Activated naive CD4-positive, alpha-beta T cell treated with anti-CD3 and anti-CD28 coated beads, Interleukin-2, amount 50 U/mL, for 72 hours (primary cell): ENCODE measurements around the gene GPC5. TPM values are rescaled to one million over a fixed set of nuclear protein-coding genes. Genes with fewer than 3 reads are reported as not detected.
A peak's percentile ranks its signal among the peaks of the same experiment; 100 is the strongest.
"Not testable (repeated sequence)": the region's sequence is repeated elsewhere in the genome, so short reads cannot be mapped to it uniquely, and the experiment has no call there.

Experiments
- ATAC-seq, 2 donors: fragments of 150-1000 bp; cut with Tn5 transposase; 2 replicates each; pipeline ENCODE4 v1.10.0; 2021; ENCODE audit warnings: mild to moderate bottlenecking in 2 of 2, moderate library complexity in 2 of 2
- DNase-seq, 2 donors: peaks; one replicate each; pipeline ENCODE4 v3.0.0; 2021 to 2022; ENCODE audit warnings: low spot score in 2 of 2
- H3K27ac Mint-ChIP-seq, 2 donors: one replicate each; pipeline ENCODE4 v1.8.0; 2022; ENCODE audit warnings: mild to moderate bottlenecking in 2 of 2, mixed read lengths in 2 of 2
- H3K36me3 Mint-ChIP-seq, 2 donors: one replicate each; pipeline ENCODE4 v1.8.0; 2022; ENCODE audit warnings: mixed read lengths in 2 of 2
- H3K9me3 Mint-ChIP-seq, 2 donors: one replicate each; pipeline ENCODE4 v1.8.0; 2022; ENCODE audit warnings: mixed read lengths in 2 of 2
- total RNA-seq, 2 donors: library from RNA; stranded (reverse); gene quantifications; one replicate each; pipeline ENCODE4 v1.2.3, GENCODE V29; 2022

GPC5 gene
- total RNA-seq = under 1 TPM; 0.11 to 0.78 TPM

- H3K9me3 Mint-ChIP-seq = no peaks in the 10 kb centered on the region
- peak; percentile 95 to 99 for ATAC-seq
- H3K36me3 Mint-ChIP-seq = no peaks in the 10 kb centered on the region
- no peak within 1 kb of the TSS for H3K27ac Mint-ChIP-seq
- DNase-seq = peak; percentile 82 to 86
Observed at GRCh38 chr13:91398413-91399188, at the start of gene GPC5. Gene GPC5 (plus strand): TSS chr13:91398621.

- peak; percentile 91 to 97 for DNase-seq
- no peaks in the 10 kb centered on the region for H3K9me3 Mint-ChIP-seq
- peak overlapping the region; percentile 93 to 95 for H3K27ac Mint-ChIP-seq
- H3K36me3 Mint-ChIP-seq = peaks cover 33 to 45% of the 10 kb centered on the region in 2 donors
- ATAC-seq = peak; percentile 53 to 61
Observed at GRCh38 chr13:91348906-91349435, 49.5 kb upstream of the GPC5 start.

GRCh38 chr13:91349992-91350911, 48.2 kb upstream of the GPC5 start:
- no peak for ATAC-seq
- DNase-seq = no peak
- Mint-ChIP-seq H3K27ac (peak overlapping the region; percentile 93 to 95), H3K9me3 (no peaks in the 10 kb centered on the region), H3K36me3 (peaks cover 40 to 58% of the 10 kb centered on the region in 2 donors)

- DNase-seq (no peak), ATAC-seq (no peak)
- Mint-ChIP-seq H3K27ac (peak overlapping the region in 1 of 2 donors; percentile 92), H3K36me3 (peaks cover 40 to 65% of the 10 kb centered on the region in 2 donors), H3K9me3 (no peaks in the 10 kb centered on the region)
Observed at GRCh38 chr13:91351123-91351522, 47.3 kb upstream of the GPC5 start.

GRCh38 chr13:91351980-91352379, 46.4 kb upstream of the GPC5 start:
- DNase-seq = no peak
- Mint-ChIP-seq H3K9me3 (no peaks in the 10 kb centered on the region), H3K27ac (no peak overlapping the region), H3K36me3 (peaks cover 40 to 73% of the 10 kb centered on the region in 2 donors)
- ATAC-seq = no peak

- not testable (repeated sequence) for H3K9me3 Mint-ChIP-seq, ATAC-seq, DNase-seq
- Mint-ChIP-seq H3K36me3 (peaks cover 40 to 78% of the 10 kb centered on the region in 2 donors), H3K27ac (peak overlapping the region in 1 of 2 donors; percentile 84)
Observed at GRCh38 chr13:91352891-91353290, 45.5 kb upstream of the GPC5 start.

- Mint-ChIP-seq H3K9me3 (no peaks in the 10 kb centered on the region), H3K27ac (peak overlapping the region in 1 of 2 donors; percentile 84), H3K36me3 (peaks cover 40 to 78% of the 10 kb centered on the region in 2 donors)
- ATAC-seq (no peak), DNase-seq (no peak)
Observed at GRCh38 chr13:91353494-91353893, 44.9 kb upstream of the GPC5 start.

DNA sequence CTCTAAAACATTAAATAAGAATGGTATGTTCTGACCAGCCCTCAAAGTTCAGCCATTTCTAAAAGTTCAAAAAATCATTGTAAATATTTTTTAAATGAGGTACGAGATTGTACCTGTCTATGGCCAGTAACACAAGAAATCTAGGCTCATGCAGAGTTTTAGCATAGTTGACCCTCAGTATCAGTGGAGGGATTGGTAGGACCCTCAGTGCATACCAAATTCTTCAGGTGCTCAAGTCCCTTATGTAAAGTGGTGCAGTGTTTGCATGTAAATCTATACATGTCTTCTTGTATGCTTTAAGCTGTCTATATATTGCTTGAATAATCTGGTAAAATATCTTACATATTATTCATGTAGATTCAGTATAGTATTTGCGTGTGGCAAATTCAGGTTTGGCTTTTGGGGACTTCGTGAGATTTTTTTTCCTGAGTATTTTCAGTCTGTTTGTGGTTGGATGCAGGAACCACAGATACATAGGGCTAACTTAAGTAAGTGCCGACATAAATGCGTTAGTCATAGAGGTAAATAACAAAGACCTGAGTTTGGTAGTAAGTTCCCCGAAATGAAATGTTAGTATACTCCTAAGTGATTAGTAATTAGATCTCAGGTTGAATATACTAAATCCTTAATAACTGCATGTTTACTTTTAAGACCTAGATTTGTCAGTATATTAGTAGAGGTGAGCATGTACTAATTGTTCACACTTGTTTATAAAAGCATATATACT, 43.2 kb upstream of the GPC5 start:
- peak overlapping the region in 1 of 2 donors; percentile 15 for H3K27ac Mint-ChIP-seq
- H3K36me3 Mint-ChIP-seq = peaks cover 25 to 64% of the 10 kb centered on the region in 2 donors
- ATAC-seq (no peak), DNase-seq (no peak)
- no peaks in the 10 kb centered on the region for H3K9me3 Mint-ChIP-seq

DNA sequence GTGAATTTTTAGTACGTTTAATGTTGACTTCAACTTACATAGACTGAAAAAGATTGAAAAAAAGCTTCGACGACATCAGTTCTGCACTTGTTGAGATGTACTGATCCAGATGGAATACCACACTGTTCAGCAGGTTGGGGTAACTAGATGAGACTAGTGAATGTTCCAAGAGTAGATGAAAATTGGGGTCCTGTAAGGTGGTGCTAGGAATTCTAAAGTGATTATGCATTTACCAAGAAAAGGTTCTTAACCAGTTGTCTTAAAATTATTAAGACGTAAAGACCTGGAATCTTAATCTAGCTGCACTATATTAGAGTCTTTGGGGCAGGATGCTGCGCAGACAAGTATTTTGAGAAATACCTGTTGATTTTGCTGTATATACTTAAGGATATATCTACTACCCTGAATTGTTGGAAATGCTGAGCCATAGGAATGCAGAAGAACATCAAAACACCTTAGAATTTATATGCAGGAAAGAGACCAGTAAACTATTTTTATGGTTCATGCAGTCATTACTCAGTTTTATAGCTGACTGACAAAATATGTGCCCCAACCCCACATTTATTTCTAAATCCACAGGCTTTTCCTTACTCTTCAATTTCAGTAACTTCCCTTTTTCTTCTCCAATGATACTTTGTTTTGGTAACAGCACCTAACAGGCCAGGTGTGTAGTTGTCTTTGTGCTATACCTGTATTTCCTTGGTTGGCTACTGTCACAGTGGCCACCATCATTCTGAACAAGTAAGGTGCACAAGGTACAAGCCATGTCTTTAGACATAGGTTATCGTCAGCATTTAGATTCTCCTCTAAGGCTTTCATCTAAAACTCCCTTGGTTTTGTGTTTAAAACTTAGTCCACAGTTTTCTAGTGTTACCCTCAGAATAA, 42.4 kb upstream of the GPC5 start:
- Mint-ChIP-seq H3K9me3 (no peaks in the 10 kb centered on the region), H3K36me3 (peaks cover 17 to 56% of the 10 kb centered on the region in 2 donors), H3K27ac (peak overlapping the region in 1 of 2 donors; percentile 15)
- no peak for DNase-seq
- ATAC-seq = no peak

DNA sequence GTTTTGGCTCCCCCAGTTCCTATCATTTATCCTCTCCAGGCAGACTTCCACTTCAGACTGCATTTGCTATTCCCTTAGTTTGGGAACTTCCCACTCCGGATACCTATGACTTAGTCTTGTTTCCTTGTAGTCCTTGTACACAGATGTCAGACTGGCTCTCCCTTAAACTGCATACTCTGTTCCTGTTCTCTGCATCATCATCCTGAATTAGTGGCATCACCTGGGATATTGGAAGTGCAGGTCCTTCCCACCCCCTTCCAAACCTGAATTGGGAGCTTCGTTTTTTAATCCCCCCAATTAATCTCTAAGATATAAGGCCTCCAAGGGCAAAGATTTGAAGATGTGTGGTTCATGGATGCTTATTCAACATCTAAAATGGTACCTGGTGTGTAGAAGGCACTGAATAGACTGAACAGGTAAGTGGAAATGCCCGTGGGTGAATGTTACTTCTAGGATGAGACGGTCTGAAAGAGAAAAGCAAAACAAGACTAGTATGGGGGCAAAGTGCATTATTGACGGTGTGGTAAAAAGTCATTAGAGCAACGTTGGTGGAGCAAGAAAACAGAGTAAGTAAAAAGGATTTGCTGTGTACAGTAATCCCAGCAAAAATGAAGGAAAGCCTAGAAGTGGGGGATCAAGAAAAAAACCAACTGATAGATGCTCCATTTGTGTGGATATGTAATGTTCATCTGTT, 41.4 kb upstream of the GPC5 start:
- DNase-seq = no peak
- H3K27ac Mint-ChIP-seq = peak overlapping the region in 1 of 2 donors; percentile 45
- H3K36me3 Mint-ChIP-seq = peaks cover 14 to 46% of the 10 kb centered on the region in 2 donors
- no peaks in the 10 kb centered on the region for H3K9me3 Mint-ChIP-seq
- no peak for ATAC-seq

- Mint-ChIP-seq H3K9me3 (no peaks in the 10 kb centered on the region), H3K36me3 (peaks cover 14 to 44% of the 10 kb centered on the region in 2 donors), H3K27ac (peak overlapping the region in 1 of 2 donors; percentile 15)
- DNase-seq (no peak), ATAC-seq (no peak)
Observed at GRCh38 chr13:91357613-91358386, 40.6 kb upstream of the GPC5 start.

DNA sequence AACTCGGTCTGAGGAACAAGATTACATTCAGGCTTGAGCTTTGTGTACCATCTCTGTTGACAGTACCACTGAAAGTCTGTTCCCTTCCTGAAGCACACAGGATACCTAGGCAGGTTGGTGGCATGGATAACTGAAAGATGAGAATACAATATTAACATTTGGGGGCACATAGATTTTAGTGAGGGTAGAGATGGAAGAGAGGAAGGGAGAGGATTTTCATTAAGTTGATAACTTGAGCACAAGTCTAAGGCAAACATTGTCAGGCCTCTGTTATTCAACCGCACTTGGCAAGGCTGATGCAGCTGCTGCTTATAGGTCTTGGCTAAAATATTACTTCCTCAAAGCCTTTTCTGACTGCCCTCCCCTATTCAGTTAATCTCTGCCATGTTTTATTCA, 40.0 kb upstream of the GPC5 start:
- ATAC-seq (no peak), DNase-seq (no peak)
- Mint-ChIP-seq H3K36me3 (peaks cover 12 to 39% of the 10 kb centered on the region in 2 donors), H3K27ac (no peak overlapping the region), H3K9me3 (no peaks in the 10 kb centered on the region)

- no peak for DNase-seq
- Mint-ChIP-seq H3K27ac (no peak overlapping the region), H3K36me3 (peaks cover 5 to 31% of the 10 kb centered on the region in 2 donors), H3K9me3 (no peaks in the 10 kb centered on the region)
- ATAC-seq = peak in 1 of 2 donors; percentile 20
Observed at GRCh38 chr13:91359111-91359510, 39.3 kb upstream of the GPC5 start.

DNA sequence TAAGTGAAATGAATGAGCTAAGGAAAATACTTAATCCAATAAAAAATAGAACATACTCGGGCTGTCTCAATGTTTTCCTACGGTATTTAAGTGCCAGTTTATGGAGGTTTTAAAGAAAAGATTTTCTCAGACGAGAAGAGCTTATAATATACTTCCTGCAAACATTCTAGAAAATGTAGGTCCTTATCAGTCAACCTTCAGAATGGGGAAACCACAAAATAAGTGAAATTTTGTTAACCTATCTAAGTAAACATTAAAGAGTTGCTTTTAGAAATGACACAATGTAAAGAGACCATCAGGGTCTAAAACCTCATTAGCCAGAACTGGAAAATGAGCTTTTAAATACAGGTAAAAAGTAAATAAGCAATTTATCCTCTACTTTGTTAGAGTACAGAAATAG, 38.8 kb upstream of the GPC5 start:
- Mint-ChIP-seq H3K9me3 (no peaks in the 10 kb centered on the region), H3K27ac (no peak overlapping the region), H3K36me3 (peaks cover 4 to 26% of the 10 kb centered on the region in 2 donors)
- DNase-seq (no peak), ATAC-seq (no peak)
